Fibroblast of skin of right quadriceps (primary cell): ENCODE results near the gene ZNF341.

Experiments used
- DNase-seq: peaks from one replicate; pipeline ENCODE4 v3.0.0-alpha.2; 2013

The ZNF341 gene

GRCh38 chr20:33796907-33797544 lies 65.2 kb downstream of the ZNF341 start:
- no peak for DNase-seq

DNA sequence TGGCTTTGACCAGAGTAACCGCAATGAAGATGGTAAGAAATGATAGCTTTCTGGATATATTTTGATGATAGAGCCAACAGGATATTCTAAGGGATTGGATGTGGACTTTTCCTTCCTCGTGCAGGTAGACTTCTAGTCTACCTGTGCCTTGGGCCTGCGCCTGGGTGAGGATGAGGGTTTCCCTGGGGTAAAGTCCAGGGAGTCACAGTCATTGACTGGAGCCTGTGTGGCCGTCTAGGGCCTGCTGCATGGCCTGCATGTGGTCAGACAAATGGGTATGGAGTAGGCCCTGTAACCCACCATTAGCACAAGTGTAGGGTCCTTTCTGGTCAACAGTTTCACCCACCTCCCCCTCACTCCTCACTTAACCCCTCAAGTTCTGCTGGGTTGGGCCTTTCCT lies 66.6 kb downstream of the ZNF341 start:
- DNase-seq, result no peak

DNA sequence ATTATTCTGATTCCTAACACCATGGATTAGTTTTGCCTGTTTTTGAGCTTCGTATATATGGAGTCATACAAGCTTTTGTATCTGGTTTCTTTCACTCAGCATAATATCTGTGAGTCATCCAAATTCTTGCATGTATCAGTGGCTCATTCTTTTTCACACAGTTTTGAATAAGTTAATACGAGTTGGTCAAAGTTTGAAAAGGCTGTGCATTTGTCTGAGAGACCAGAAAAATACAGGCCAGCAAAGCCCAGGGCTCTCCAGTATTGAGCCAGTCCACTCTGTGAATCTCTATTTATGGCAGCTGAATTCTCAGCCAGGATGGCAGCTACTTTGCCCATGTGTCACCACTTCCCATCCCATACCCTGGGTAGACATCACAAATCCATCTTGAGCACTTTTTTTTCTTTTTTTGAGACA lies 72.1 kb downstream of the ZNF341 start:
- peak; percentile 83 for DNase-seq

GRCh38 chr20:33808388-33808787 lies 76.6 kb downstream of the ZNF341 start:
- DNase-seq, result no peak

GRCh38 chr20:33810259-33810658 lies 78.5 kb downstream of the ZNF341 start:
- no peak for DNase-seq

DNA sequence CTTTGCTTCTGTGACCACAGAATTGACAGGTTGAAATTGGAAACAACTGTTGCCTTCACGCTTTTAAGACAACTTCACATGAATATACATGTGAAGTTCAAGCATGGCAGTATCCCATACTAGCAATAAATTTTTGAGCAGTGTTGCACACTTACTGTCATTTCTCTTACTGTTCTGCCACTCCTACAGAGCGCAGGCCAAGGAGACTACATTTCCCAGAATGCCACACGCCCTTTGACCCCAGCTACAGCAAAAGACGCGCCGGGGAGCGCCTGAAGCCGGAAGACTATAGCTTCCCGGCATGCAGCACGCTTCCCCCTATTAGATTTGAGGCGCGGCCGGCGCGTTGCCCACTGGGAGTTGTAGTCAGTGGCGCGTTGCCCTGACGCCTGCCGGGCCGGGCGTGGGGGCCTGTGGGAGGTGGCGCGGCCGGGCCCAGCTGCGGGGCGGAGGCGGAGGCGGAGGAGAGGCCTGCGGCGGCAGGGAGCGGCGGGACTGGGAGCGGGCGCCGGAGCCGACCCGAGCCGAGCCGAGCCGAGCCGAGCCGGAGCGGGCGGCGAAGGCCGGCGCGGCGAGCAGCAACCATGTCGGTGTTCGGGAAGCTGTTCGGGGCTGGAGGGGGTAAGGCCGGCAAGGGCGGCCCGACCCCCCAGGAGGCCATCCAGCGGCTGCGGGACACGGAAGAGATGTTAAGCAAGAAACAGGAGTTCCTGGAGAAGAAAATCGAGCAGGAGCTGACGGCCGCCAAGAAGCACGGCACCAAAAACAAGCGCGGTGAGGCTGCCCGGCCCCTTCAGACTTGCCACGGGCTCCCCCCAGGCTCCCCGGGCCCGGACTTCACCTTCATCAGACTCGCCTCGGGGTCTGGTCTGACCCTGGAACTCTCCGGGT lies 79.3 kb downstream of the ZNF341 start, which contains the start of gene CHMP4B:
CHMP4B (plus strand) TSS at position 464 of the 891 bp plus-strand sequence; CDS start at position 585, 121 bp downstream.
- peak; percentile 98 for DNase-seq

DNA sequence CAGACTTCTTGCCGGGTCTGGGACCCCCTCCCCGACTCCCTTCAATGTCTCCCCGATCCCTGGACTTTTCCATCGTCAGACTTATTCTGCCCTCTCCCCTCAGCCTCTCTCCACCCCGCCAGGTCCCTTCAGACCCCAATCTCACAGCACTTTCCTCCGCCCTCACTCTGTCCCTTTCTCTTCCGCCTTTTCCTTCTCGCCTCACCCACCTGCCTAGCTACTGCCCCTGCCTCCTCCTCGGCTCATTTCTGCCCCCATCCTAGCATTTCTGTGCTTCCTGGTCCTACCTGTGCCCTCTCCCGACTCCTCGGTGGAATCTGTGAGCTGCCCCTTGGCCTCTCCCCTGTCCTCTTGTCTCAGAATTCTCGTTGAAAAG lies 80.0 kb downstream of the ZNF341 start:
- no peak for DNase-seq

DNA sequence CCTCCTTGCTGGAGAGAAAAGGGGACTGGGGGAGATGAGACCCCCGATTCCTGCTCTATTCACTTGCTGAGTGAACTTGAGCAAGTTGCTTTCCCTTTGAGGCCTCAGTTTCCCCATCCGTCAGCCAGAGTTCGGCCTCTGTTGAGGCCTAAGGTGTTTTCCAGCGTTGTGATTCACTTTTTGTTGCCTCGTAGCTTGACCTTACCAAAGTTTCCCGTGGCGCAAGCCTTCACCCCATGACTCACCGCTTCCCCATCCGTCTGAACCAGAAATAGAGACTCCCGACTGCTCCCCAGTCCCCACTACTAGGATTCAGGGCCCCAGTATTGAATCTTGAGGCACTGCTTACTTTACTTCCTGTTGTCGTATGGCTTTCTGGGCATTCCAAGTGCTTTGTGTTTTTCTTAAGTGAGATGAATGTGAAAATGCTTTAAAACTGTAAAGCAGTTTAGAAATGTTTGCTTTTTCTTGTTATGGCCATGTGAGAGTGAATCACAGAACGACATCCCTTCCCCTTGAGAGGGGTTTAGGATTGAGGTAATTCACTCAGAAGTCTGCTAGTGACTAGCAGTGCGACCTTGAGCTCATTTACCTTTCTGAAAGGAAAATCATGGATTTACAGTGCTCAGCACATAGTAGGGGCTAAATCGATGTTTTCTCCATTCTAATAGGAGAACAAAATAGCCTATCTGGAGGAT lies 80.5 kb downstream of the ZNF341 start:
- DNase-seq, result peak; percentile 66

- DNase-seq, result no peak
These were observed 81.2 kb downstream of the ZNF341 start for GRCh38 chr20:33812908-33813462.

DNA sequence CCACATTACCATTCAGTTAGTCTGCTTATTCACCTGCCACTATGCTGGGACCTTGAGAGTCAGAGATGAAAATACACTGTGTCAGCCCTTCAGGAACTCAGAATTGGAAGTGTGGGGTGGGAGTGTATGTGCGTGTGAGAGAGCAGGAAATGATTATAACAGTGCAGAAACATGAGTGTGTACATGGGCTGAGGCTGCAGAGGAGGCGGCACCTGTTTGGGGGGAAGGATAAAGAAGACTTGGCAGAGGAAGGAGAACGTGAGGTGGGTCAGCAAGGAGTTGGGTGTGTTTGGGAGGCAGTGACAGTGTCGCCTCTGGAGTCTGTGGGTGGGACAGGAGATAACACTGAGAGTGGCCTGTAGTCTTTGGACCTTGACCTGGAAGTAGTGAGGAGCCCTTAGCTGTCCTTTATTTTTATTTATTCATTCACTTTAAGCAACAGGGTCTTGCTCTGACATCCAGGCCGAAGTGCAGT lies 82.5 kb downstream of the ZNF341 start:
- DNase-seq, result no peak

DNA sequence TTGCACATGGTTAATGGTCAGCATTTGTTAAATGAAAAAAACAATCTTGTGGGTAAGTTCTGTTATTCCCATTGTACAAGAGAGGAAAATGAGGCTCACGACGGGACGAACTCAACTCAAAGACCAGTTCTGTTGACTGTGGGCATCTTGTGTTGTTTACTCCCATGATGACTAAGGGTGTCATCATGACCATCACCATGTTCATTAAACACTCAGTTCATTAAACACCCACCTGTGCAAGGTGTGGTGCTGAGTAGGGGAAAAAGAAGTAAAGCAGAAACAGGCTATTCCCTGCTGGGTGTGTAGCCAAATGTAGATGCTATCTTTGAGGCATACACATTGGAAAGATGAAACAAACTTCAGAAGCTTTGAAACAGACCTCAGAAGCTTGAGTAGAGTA lies 83.9 kb downstream of the ZNF341 start:
- no peak for DNase-seq

GRCh38 chr20:33816191-33816590 lies 84.4 kb downstream of the ZNF341 start:
- DNase-seq, result no peak

GRCh38 chr20:33817411-33817810 lies 85.6 kb downstream of the ZNF341 start:
- no peak for DNase-seq

DNA sequence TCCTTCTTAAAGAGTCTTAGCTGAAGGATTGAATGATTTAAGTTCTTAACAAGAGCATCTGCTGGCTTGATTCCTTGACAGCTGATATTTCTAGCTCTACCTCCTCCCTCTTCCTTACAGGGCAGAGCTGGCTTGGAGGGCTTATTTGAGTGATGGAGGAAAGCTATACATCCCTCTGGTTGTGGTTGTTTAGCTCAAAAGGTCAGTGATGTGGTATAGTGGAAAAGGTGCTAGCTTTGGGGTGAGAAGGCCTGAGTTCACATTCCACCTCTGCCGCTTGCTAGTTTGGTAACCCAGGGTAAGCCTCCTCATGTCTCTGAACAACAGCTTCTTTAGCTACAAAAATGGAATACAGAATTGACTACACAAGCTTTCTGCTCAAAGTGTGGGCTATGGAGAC lies 87.7 kb downstream of the ZNF341 start:
- no peak for DNase-seq

GRCh38 chr20:33820362-33820761 lies 88.6 kb downstream of the ZNF341 start:
- no peak for DNase-seq

DNA sequence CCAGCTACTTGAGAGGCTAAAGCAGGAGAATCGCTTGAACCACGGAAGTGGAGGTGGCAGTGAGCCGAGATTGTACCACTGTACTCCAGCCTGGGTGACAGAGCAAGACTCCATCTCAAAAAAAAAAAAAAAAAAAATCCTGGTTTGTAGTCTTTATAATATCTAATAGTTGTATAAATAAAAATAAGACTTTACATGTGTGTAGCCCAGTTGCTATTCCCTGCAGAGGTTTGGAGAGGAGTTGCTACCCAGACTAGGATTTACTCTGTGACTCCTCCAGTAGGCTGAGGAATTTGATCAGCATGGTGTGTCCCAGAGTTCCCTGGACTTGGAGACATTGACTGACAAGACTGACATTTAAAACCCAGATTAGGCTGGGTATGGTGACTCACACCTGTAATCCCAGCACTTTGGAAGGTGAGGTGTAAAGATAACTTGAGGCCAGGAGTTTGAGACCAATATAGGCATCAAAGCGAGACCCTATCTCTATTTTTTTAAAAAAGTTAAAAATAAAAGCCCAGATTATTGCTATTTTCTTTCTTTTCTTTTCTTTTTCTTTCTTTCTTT lies 89.6 kb downstream of the ZNF341 start:
- no peak for DNase-seq

- DNase-seq, result no peak
These were observed 90.6 kb downstream of the ZNF341 start for GRCh38 chr20:33822423-33822822.

DNA sequence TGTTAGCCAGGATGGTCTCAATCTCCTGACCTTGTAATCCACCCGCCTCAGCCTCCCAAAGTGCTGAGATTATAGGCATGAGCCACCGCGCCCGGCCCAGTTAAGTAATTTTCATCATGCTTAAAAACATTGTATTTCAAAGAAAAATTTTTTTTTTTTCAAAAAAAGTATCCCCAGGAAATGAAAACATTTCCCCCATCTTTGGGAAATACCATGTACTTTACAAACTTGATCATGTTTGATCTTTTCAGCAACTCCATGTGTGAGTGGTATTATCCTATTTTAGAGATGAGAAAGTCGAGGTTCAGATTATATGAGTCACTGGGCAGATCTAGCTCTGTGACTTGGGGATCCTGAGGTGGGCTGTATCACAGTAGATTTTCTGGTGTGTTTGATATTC lies 91.2 kb downstream of the ZNF341 start:
- DNase-seq, result no peak

DNA sequence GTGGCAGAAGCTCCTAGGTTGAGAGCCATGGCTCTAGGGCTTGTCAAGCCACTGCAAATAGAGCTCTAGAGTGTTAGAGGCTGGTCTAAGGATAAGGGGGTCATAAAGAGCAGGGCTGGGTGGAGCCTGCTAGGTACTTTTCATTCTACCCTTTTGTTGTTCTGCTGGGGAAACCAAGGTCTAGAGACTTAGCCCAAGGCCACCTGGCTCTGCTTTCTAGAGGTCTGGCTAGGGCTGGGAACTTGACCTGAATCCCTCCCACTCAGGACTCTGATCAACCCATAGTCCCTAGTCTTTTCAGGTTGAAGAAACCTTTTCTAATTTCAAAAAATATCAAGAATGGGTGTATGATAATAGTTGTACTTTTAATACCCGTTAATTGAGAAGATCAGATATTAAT lies 93.1 kb downstream of the ZNF341 start:
- DNase-seq, result no peak

- DNase-seq, result no peak
These were observed 93.8 kb downstream of the ZNF341 start for GRCh38 chr20:33825340-33826269.

- no peak for DNase-seq
These were observed 94.6 kb downstream of the ZNF341 start for GRCh38 chr20:33826270-33826897.
